PC-3 (cell line): Measurements from ENCODE around the gene USP30. TPM values are rescaled to one million over a fixed set of nuclear protein-coding genes. Genes with fewer than 3 reads are reported as not detected.
A peak's percentile ranks its signal among the peaks of the same experiment; 100 is the strongest.

Source experiments
- ATAC-seq: fragments of 200-7000 bp; cut with Tn5 transposase; 2 replicates; pipeline ENCODE4 v1.9.1; 2020; ENCODE audit warnings: mild to moderate bottlenecking, moderate library complexity
- BruUV-seq: library from RNA; stranded (reverse); fragments of 400-500 nt; replicated peaks from 2 replicates; lab custom pipeline; 2021; lab: Mats Ljungman, UMichigan
- CTCF ChIA-PET: fragments of 300-600 bp; sonication (Branson Sonifier 250); formaldehyde crosslinking; loops from one replicate; lab custom pipeline; 2022; ENCODE audit warnings: antibody characterized with exemption; lab: Charles Lee
- POLR2A ChIA-PET: fragments of 300-600 bp; sonication (Branson Sonifier 250); formaldehyde crosslinking; loops from one replicate; lab custom pipeline; 2022; ENCODE audit warnings: antibody characterized with exemption; ENCODE audit not compliant: unreplicated experiment; lab: Charles Lee
- DNase-seq: peaks from one replicate; pipeline ENCODE4 v3.0.0-alpha.2; 2015
- H2AFZ ChIP-seq: fragments of 300-600 bp; sonication (generic); 2 replicates; pipeline ENCODE4 v1.6.0; 2016; ENCODE audit warnings: antibody characterized with exemption, low read length
- H3F3A ChIP-seq: fragments of 300-600 bp; sonication (generic); one replicate; pipeline ENCODE4 v1.6.0; 2017; ENCODE audit warnings: antibody characterized with exemption, low read length, control low read depth, mild to moderate bottlenecking; ENCODE audit not compliant: unreplicated experiment
- H3K27ac ChIP-seq: fragments of 300-600 bp; sonication (generic); 2 replicates; pipeline ENCODE4 v1.5.1; 2016; ENCODE audit warnings: mild to moderate bottlenecking, low read length
- H3K27me3 ChIP-seq: fragments of 300-600 bp; sonication (generic); 2 replicates; pipeline ENCODE4 v1.6.1; 2016; ENCODE audit warnings: low read length, mixed read lengths
- H3K36me3 ChIP-seq: fragments of 300-600 bp; sonication (generic); 2 replicates; pipeline ENCODE4 v1.6.1; 2016; ENCODE audit warnings: low read depth, mixed run types, low read length, mixed read lengths
- H3K4me1 ChIP-seq: fragments of 300-600 bp; sonication (generic); 2 replicates; pipeline ENCODE4 v1.5.1; 2016; ENCODE audit warnings: low read length; ENCODE audit not compliant: insufficient read depth
- H3K4me2 ChIP-seq: fragments of 300-600 bp; sonication (generic); 2 replicates; pipeline ENCODE4 v1.6.0; 2016; ENCODE audit warnings: low read length
- H3K4me3 ChIP-seq: fragments of 300-600 bp; sonication (generic); 2 replicates; pipeline ENCODE4 v1.5.1; 2016; ENCODE audit warnings: mild to moderate bottlenecking, low read length, mixed read lengths
- H3K79me2 ChIP-seq: fragments of 300-600 bp; sonication (generic); 2 replicates; pipeline ENCODE4 v1.6.1; 2017; ENCODE audit warnings: low read length, mixed read lengths
- H3K9ac ChIP-seq: fragments of 300-600 bp; sonication (generic); 2 replicates; pipeline ENCODE4 v1.6.0; 2016; ENCODE audit warnings: mild to moderate bottlenecking, low read length
- H3K9me2 ChIP-seq: fragments of 300-600 bp; sonication (generic); replicated peaks from 2 replicates; pipeline ENCODE4 v1.6.1; 2016; ENCODE audit warnings: mixed run types, low read length, mixed read lengths
- H3K9me3 ChIP-seq: fragments of 300-600 bp; sonication (generic); 2 replicates; pipeline ENCODE4 v1.6.1; 2016; ENCODE audit warnings: low read length, mixed read lengths
- H4K20me1 ChIP-seq: fragments of 300-600 bp; sonication (generic); 2 replicates; pipeline ENCODE4 v1.6.1; 2016; ENCODE audit warnings: low read length, mixed read lengths
- CTCF ChIP-seq: fragments of 300-600 bp; sonication (generic); conservative IDR thresholded peaks from 2 replicates; pipeline ENCODE4 v1.5.1; 2017; ENCODE audit warnings: antibody characterized with exemption, low read depth, mild to moderate bottlenecking, low read length
- EZH2 ChIP-seq: fragments of 300-600 bp; sonication (generic); IDR thresholded peaks from one replicate; pipeline ENCODE4 v1.6.1; 2017; ENCODE audit warnings: antibody characterized with exemption, mild to moderate bottlenecking, low read length; ENCODE audit not compliant: unreplicated experiment
- EZH2phosphoT487 ChIP-seq: fragments of 300-600 bp; sonication (generic); IDR thresholded peaks from 2 replicates; pipeline ENCODE4 v1.6.1; 2018; ENCODE audit warnings: mild to moderate bottlenecking, antibody characterized with exemption, low read length, borderline replicate concordance
- intact Hi-C: fragments of 100-400 bp; cut with micrococcal nuclease; formaldehyde crosslinking; loops from 2 replicates; pipeline ENCODE4 v1.9.0; 2023
- total RNA-seq: library from RNA; depleted of rRNA; stranded (reverse); fragments of >200 nt; gene quantifications from 2 replicates; pipeline ENCODE4 v1.2.3, GENCODE V29; 2014

USP30 gene
- total RNA-seq, 1 experiment from 2014 or later: 13.6 TPM

DNA sequence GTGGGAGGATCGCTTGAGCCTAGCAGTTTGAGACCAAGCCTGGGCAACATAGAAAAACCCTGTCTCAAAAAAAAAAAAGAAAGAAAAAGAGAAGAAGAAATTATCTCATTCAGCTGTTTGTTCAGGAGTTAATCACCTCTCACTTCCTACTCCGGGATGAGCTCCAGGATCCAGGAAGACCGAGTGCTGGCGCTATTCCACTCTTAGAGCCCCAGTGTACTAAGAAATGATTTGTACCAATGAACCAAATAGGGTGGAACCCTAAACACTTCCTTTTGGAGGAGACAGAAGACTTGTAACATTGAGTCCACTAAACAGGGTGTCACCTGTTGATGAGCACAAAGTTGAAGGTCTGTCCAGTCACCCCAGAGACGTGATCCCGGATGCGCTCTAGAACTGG lies 37.3 kb downstream of the USP30 start:
- H3K4me2 ChIP-seq: no peak overlapping the region
- H3K9me3 ChIP-seq: no peaks in the 10 kb centered on the region
- peaks cover 42% of the 10 kb centered on the region for H3K4me1 ChIP-seq
- intact Hi-C loops: loop anchor here (5.0 to 10.0 kb wide), 2 partner anchors 252 to 355 kb away; partner anchors contain the start of gene CORO1C
- H3K36me3 ChIP-seq: peaks cover 30% of the 10 kb centered on the region
- H3K9me2 ChIP-seq: no peaks in the 10 kb centered on the region
- H3K4me3 ChIP-seq: no peak overlapping the region
- DNase-seq (peak; percentile 14), ATAC-seq (peak; percentile 17; the same call in 1 of the 2 replicates)
- no peak overlapping the region for H3K9ac ChIP-seq
- H2AFZ ChIP-seq: no peak overlapping the region
- H3F3A ChIP-seq: no peaks in the 10 kb centered on the region
- no peak overlapping the region for H3K27ac ChIP-seq
- CTCF ChIA-PET: interaction anchor here (0.6 kb wide), 1 partner anchor 257 kb away, joined by 3 read pairs; no protein-coding TSS in a partner anchor
- TF ChIP-seq EZH2phosphoT487: no peak
- no peak for TF ChIP-seq EZH2
- TF ChIP-seq CTCF: no peak
- POLR2A ChIA-PET: interaction anchor here (0.6 kb wide), 1 partner anchor 232 kb away, joined by 3 read pairs; the partner anchor contains the start of gene SSH1
- H3K27me3 ChIP-seq: no peaks in the 10 kb centered on the region
- H3K79me2 ChIP-seq: peaks cover 31% of the 10 kb centered on the region
- H4K20me1 ChIP-seq: no peaks in the 10 kb centered on the region
- no TSS peak for BruUV-seq

DNA sequence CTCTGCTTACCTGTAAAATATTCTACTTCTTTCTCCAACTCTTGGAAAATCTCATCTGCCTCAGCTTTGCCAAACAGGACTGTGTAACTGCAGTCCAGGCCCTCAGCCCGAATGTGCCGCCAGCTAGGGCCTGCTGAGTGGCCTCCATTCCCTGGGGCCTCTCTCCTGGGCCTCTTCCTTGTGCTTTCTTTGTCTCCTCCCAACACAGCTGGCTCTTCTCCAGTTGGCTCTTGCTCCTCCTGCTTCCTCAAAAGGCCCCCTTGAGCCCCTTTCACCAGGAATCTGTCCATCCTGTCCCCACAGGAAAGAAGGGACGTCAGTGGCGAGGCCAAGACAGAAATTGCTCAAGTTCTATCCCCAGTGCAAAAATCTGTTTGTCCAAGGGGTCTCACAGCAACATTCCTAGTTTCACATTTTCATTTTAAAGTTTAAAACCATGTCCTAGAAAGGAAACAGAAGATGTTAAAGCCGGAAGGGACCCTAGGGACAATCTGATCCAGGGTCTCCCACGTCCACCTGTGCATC lies 40.2 kb downstream of the USP30 start:
- no peaks in the 10 kb centered on the region for H3K9me3 ChIP-seq
- peaks cover 40% of the 10 kb centered on the region for H3K4me1 ChIP-seq
- no peaks in the 10 kb centered on the region for H4K20me1 ChIP-seq
- H3K27me3 ChIP-seq: no peaks in the 10 kb centered on the region
- peak overlapping the region; percentile 83 for H3K4me2 ChIP-seq
- ChIA-PET CTCF (interaction anchor here (0.7 kb wide), 1 partner anchor 40 kb away, joined by 3 read pairs; the partner anchor contains the start of gene USP30), POLR2A (no interaction called here)
- ATAC-seq: no peak
- H3K79me2 ChIP-seq: peaks cover 31% of the 10 kb centered on the region
- intact Hi-C loops: loop anchor here (1.0 to 10.0 kb wide), 8 partner anchors 40 to 530 kb away; partner anchors contain the start of genes CORO1C, ISCU and USP30
- no peak for TF ChIP-seq CTCF
- TF ChIP-seq EZH2phosphoT487: no peak
- no peak for TF ChIP-seq EZH2
- no peaks in the 10 kb centered on the region for H3K9me2 ChIP-seq
- H3K4me3 ChIP-seq: peak overlapping the region; percentile 62
- H3F3A ChIP-seq: no peaks in the 10 kb centered on the region
- BruUV-seq: no TSS peak
- peaks cover 13% of the 10 kb centered on the region for H3K36me3 ChIP-seq
- H3K9ac ChIP-seq: peak overlapping the region; percentile 68
- peak overlapping the region; percentile 88 for H2AFZ ChIP-seq
- H3K27ac ChIP-seq: peak overlapping the region; percentile 27; the same call in 1 of the 2 replicates
- no peak for DNase-seq
